ENCODE results near the gene SEC14L6. TPM values are rescaled to one million over a fixed set of nuclear protein-coding genes. Genes with fewer than 3 reads are reported as not detected.

The SEC14L6 gene
- total RNA-seq, 3 donors from 2014 or later = 0.33 to 0.73 TPM; not detected in 1

- Histone ChIP-seq H3K9me3 (no peaks in the 10 kb centered on the region), H3K36me3 (no peaks in the 10 kb centered on the region), H3K4me3 (no peak overlapping the region), H3K27ac (no peak overlapping the region), H3K4me1 (no peaks in the 10 kb centered on the region), H3K27me3 (peaks cover 0 to 12% of the 10 kb centered on the region in 2 donors)
- intact Hi-C loops (cut with DNase I; ENCODE audit: low total_unique reads) = no loop called here
- DNase-seq (ENCODE audit: low spot score in 2 of 2) = no peak
- TF ChIP-seq CTCF (IDR thresholded peaks at IDR 0.05) (no peak), POLR2AphosphoS5 (IDR thresholded peaks at IDR 0.05) (no peak), POLR2A (IDR thresholded peaks at IDR 0.05) (no peak)
Measured at GRCh38 chr22:30497466-30498150, 48.9 kb downstream of the SEC14L6 start.

- Histone ChIP-seq H3K36me3 (no peaks in the 10 kb centered on the region), H3K27me3 (peaks cover 0 to 6% of the 10 kb centered on the region in 2 donors), H3K27ac (no peak overlapping the region), H3K9me3 (no peaks in the 10 kb centered on the region), H3K4me3 (no peak overlapping the region), H3K4me1 (no peaks in the 10 kb centered on the region)
- intact Hi-C loops (cut with DNase I; ENCODE audit: low total_unique reads) = no loop called here
- no peak for DNase-seq (ENCODE audit: low spot score in 2 of 2)
- TF ChIP-seq POLR2A (IDR thresholded peaks at IDR 0.05) = no peak
- TF ChIP-seq POLR2AphosphoS5 (IDR thresholded peaks at IDR 0.05) = no peak
- no peak for TF ChIP-seq CTCF (IDR thresholded peaks at IDR 0.05)
Measured at GRCh38 chr22:30495041-30495784, 51.3 kb downstream of the SEC14L6 start.

- intact Hi-C loops (cut with DNase I; ENCODE audit: low total_unique reads) = no loop called here
- no peak for TF ChIP-seq CTCF (IDR thresholded peaks at IDR 0.05)
- TF ChIP-seq POLR2AphosphoS5 (IDR thresholded peaks at IDR 0.05) = no peak
- TF ChIP-seq POLR2A (IDR thresholded peaks at IDR 0.05) = no peak
- no peak overlapping the region for H3K4me3 ChIP-seq
- no peaks in the 10 kb centered on the region for H3K9me3 ChIP-seq
- no peaks in the 10 kb centered on the region for H3K4me1 ChIP-seq
- DNase-seq (ENCODE audit: low spot score in 2 of 2) = no peak
- no peak overlapping the region for H3K27ac ChIP-seq
- H3K36me3 ChIP-seq = no peaks in the 10 kb centered on the region
- peaks cover 0 to 6% of the 10 kb centered on the region in 2 donors for H3K27me3 ChIP-seq
Measured at GRCh38 chr22:30492144-30492543, 54.4 kb downstream of the SEC14L6 start.

GRCh38 chr22:30491381-30491780, 55.2 kb downstream of the SEC14L6 start:
- DNase-seq (ENCODE audit: low spot score in 2 of 2) = no peak
- Histone ChIP-seq H3K27ac (no peak overlapping the region), H3K4me3 (no peak overlapping the region), H3K27me3 (peaks cover 0 to 6% of the 10 kb centered on the region in 2 donors), H3K9me3 (no peaks in the 10 kb centered on the region), H3K36me3 (no peaks in the 10 kb centered on the region), H3K4me1 (no peaks in the 10 kb centered on the region)
- TF ChIP-seq POLR2AphosphoS5 (IDR thresholded peaks at IDR 0.05) (no peak), CTCF (IDR thresholded peaks at IDR 0.05) (no peak)
- intact Hi-C loops (cut with DNase I; ENCODE audit: low total_unique reads) = no loop called here

GRCh38 chr22:30490399-30490798, 56.1 kb downstream of the SEC14L6 start:
- no peaks in the 10 kb centered on the region for H3K36me3 ChIP-seq
- no peak for DNase-seq (ENCODE audit: low spot score in 2 of 2)
- H3K4me3 ChIP-seq = no peak overlapping the region
- intact Hi-C loops (cut with DNase I; ENCODE audit: low total_unique reads) = no loop called here
- H3K27me3 ChIP-seq = peaks cover 0 to 6% of the 10 kb centered on the region in 2 donors
- no peak overlapping the region for H3K27ac ChIP-seq
- no peak for TF ChIP-seq POLR2A (IDR thresholded peaks at IDR 0.05)
- TF ChIP-seq POLR2AphosphoS5 (IDR thresholded peaks at IDR 0.05) = no peak
- TF ChIP-seq CTCF (IDR thresholded peaks at IDR 0.05) = no peak
- no peaks in the 10 kb centered on the region for H3K4me1 ChIP-seq
- H3K9me3 ChIP-seq = no peaks in the 10 kb centered on the region
